BJ (cell line): ENCODE measurements around the gene PNPLA8. TPM values are rescaled to one million over a fixed set of nuclear protein-coding genes. Genes with fewer than 3 reads are reported as not detected.

ENCODE experiments used
- CTCF ChIA-PET: fragments of 350-600 bp; formaldehyde crosslinking; extraction: SDS; loops from one replicate; lab custom pipeline; 2021; ENCODE audit warnings: antibody characterized with exemption, inconsistent platforms; lab: Yijun Ruan, JAX
- POLR2A ChIA-PET: fragments of 300-600 bp; sonication (Branson Sonifier 250); formaldehyde crosslinking; extraction: SDS; loops from one replicate; lab custom pipeline; 2021; ENCODE audit warnings: antibody characterized with exemption; lab: Charles Lee
- DNase-seq: peaks from one replicate; pipeline ENCODE4 v3.0.0-alpha.2; 2011; ENCODE audit warnings: low read depth
- H3K27me3 ChIP-seq: 2 replicates; pipeline ENCODE4 v1.6.0; 2011; ENCODE audit warnings: low read length; ENCODE audit not compliant: control insufficient read depth, insufficient read depth
- H3K36me3 ChIP-seq: 2 replicates; pipeline ENCODE4 v1.5.1; 2011; ENCODE audit warnings: low read length; ENCODE audit not compliant: control insufficient read depth, insufficient read depth
- H3K4me3 ChIP-seq: 2 replicates; pipeline ENCODE4 v1.5.1; 2011; ENCODE audit warnings: low read depth, mild to moderate bottlenecking, control low read depth, low read length
- CTCF ChIP-seq: IDR thresholded peaks from 2 replicates; pipeline ENCODE4 v1.5.1; 2011; ENCODE audit warnings: low read depth, mild to moderate bottlenecking, control low read depth, inconsistent platforms, low read length, moderate library complexity; ENCODE audit not compliant: insufficient read depth
- polyA plus RNA-seq: library from polyadenylated mRNA; depleted of rRNA; stranded (reverse); fragments of >200 nt; gene quantifications from 2 replicates; pipeline ENCODE4 v1.2.3, GENCODE V29; 2011

PNPLA8 gene
- polyA plus RNA-seq, 1 experiment, result 7.8 TPM

GRCh38 chr7:108457871-108458270, 68.1 kb downstream of the PNPLA8 start:
- no peak for DNase-seq
- H3K27me3 ChIP-seq, result peaks cover 30% of the 10 kb centered on the region
- TF ChIP-seq CTCF, result no peak
- H3K4me3 ChIP-seq, result no peak overlapping the region
- ChIA-PET POLR2A (no interaction called here), CTCF (interaction anchor here (0.7 to 1.1 kb wide), 2 partner anchors 9 to 46 kb away, joined by 4 read pairs; no protein-coding TSS in a partner anchor)
- H3K36me3 ChIP-seq, result no peaks in the 10 kb centered on the region

GRCh38 chr7:108456845-108457540, 68.9 kb downstream of the PNPLA8 start:
- Histone ChIP-seq H3K36me3 (no peaks in the 10 kb centered on the region), H3K27me3 (peaks cover 30% of the 10 kb centered on the region), H3K4me3 (no peak overlapping the region)
- no peak for DNase-seq
- POLR2A ChIA-PET, result no interaction called here
- no peak for TF ChIP-seq CTCF
- CTCF ChIA-PET, result interaction anchor here (1.1 kb wide), 1 partner anchor 10 kb away, joined by 4 read pairs; no protein-coding TSS in a partner anchor

- TF ChIP-seq CTCF, result no peak
- Histone ChIP-seq H3K4me3 (peak within 1 kb of the TSS; percentile 36), H3K27me3 (peaks cover 29% of the 10 kb centered on the region), H3K36me3 (no peaks in the 10 kb centered on the region)
- ChIA-PET CTCF (interaction anchor here (1.2 kb wide), 1 partner anchor 10 kb away, joined by 3 read pairs; no protein-coding TSS in a partner anchor), POLR2A (no interaction called here)
- no peak for DNase-seq
These were observed 69.8 kb downstream of the PNPLA8 start, which contains the start of gene NRCAM for GRCh38 chr7:108455998-108456677. Gene NRCAM, minus strand, starts transcription at chr7:108456436. Its CDS starts 216,372 bp downstream, at chr7:108240064.

- TF ChIP-seq CTCF, result no peak
- H3K36me3 ChIP-seq, result no peaks in the 10 kb centered on the region
- DNase-seq, result no peak
- ChIA-PET CTCF (interaction anchor here (1.2 kb wide), 1 partner anchor 10 kb away, joined by 3 read pairs; no protein-coding TSS in a partner anchor), POLR2A (no interaction called here)
- H3K4me3 ChIP-seq, result peak overlapping the region; percentile 36
- H3K27me3 ChIP-seq, result peaks cover 28% of the 10 kb centered on the region
These were observed 70.4 kb downstream of the PNPLA8 start for GRCh38 chr7:108455551-108455997.
